ENCODE results near the gene C9. TPM values are rescaled to one million over a fixed set of nuclear protein-coding genes. Genes with fewer than 3 reads are reported as not detected.

The C9 gene
- total and polyA plus RNA-seq, 4 donors, result 128 to 3,238 (median 748) TPM

- Histone ChIP-seq H3K27ac (ENCODE audit: low read depth in 1 of 2, low read length in 2 of 2) (peak overlapping the region in 1 of 2 donors; percentile 13), H3K9me3 (ENCODE audit: control insufficient read depth in 4 of 4, low read length in 3 of 4) (no peaks in the 10 kb centered on the region), H3K27me3 (ENCODE audit: control insufficient read depth in 4 of 4, insufficient read depth in 4 of 4, low read length in 3 of 4) (no peaks in the 10 kb centered on the region), H3K4me1 (ENCODE audit: control insufficient read depth in 4 of 4, insufficient read depth in 4 of 4, low read length in 3 of 4) (peaks cover 3 to 10% (median 5%) of the 10 kb centered on the region in 4 donors), H3K4me3 (ENCODE audit: low read depth in 1 of 3, low read length in 3 of 3) (no peak overlapping the region), H3K9ac (ENCODE audit: low read depth in 1 of 2, low read length in 2 of 2) (no peak overlapping the region), H3K36me3 (ENCODE audit: control insufficient read depth in 4 of 4, insufficient read depth in 3 of 4, low read depth in 1 of 4, low read length in 3 of 4) (no peaks in the 10 kb centered on the region)
- peak in 1 of 2 donors; percentile 38 for TF ChIP-seq HNF4A (conservative IDR thresholded peaks at IDR 0.05)
- TF ChIP-seq ATF3 (IDR thresholded peaks at IDR 0.05), result no peak
- no peak for TF ChIP-seq HNF4G (IDR thresholded peaks at IDR 0.05)
- no peak for TF ChIP-seq GABPA (IDR thresholded peaks at IDR 0.05 in 1 of 2, conservative IDR thresholded peaks at IDR 0.05 in 1 of 2)
- TF ChIP-seq FOXA1 (IDR thresholded peaks at IDR 0.05), result no peak
- TF ChIP-seq EGR1 (IDR thresholded peaks at IDR 0.05; ENCODE audit: low read depth in 2 of 2), result no peak
- no peak for TF ChIP-seq FOXA2 (IDR thresholded peaks at IDR 0.05)
- no peak for TF ChIP-seq MAX (IDR thresholded peaks at IDR 0.05)
- TF ChIP-seq TAF1 (conservative IDR thresholded peaks at IDR 0.05), result no peak
- TF ChIP-seq RAD21 (IDR thresholded peaks at IDR 0.05), result no peak
- TF ChIP-seq YY1 (IDR thresholded peaks at IDR 0.05), result no peak
- TF ChIP-seq, protein P1, sequence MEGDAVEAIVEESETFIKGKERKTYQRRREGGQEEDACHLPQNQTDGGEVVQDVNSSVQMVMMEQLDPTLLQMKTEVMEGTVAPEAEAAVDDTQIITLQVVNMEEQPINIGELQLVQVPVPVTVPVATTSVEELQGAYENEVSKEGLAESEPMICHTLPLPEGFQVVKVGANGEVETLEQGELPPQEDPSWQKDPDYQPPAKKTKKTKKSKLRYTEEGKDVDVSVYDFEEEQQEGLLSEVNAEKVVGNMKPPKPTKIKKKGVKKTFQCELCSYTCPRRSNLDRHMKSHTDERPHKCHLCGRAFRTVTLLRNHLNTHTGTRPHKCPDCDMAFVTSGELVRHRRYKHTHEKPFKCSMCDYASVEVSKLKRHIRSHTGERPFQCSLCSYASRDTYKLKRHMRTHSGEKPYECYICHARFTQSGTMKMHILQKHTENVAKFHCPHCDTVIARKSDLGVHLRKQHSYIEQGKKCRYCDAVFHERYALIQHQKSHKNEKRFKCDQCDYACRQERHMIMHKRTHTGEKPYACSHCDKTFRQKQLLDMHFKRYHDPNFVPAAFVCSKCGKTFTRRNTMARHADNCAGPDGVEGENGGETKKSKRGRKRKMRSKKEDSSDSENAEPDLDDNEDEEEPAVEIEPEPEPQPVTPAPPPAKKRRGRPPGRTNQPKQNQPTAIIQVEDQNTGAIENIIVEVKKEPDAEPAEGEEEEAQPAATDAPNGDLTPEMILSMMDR (IDR thresholded peaks at IDR 0.05; ENCODE audit: low read depth, low read length, missing input control), result no peak
- TF ChIP-seq REST (IDR thresholded peaks at IDR 0.05), result peak; percentile 91
- no peak for TF ChIP-seq JUND (IDR thresholded peaks at IDR 0.05)
- TF ChIP-seq, protein P2, sequence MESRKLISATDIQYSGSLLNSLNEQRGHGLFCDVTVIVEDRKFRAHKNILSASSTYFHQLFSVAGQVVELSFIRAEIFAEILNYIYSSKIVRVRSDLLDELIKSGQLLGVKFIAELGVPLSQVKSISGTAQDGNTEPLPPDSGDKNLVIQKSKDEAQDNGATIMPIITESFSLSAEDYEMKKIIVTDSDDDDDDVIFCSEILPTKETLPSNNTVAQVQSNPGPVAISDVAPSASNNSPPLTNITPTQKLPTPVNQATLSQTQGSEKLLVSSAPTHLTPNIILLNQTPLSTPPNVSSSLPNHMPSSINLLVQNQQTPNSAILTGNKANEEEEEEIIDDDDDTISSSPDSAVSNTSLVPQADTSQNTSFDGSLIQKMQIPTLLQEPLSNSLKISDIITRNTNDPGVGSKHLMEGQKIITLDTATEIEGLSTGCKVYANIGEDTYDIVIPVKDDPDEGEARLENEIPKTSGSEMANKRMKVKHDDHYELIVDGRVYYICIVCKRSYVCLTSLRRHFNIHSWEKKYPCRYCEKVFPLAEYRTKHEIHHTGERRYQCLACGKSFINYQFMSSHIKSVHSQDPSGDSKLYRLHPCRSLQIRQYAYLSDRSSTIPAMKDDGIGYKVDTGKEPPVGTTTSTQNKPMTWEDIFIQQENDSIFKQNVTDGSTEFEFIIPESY (IDR thresholded peaks at IDR 0.05), result no peak
- no peak for TF ChIP-seq RXRA (IDR thresholded peaks at IDR 0.05)
- no peak for TF ChIP-seq SP1 (IDR thresholded peaks at IDR 0.05)
- TF ChIP-seq NR2F2 (IDR thresholded peaks at IDR 0.05), result peak; percentile 83
- WGBS, result 29% methylated on average over 5 of the region's 5 CpGs
- DNase-seq (ENCODE audit: low spot score), result no peak
Observed at GRCh38 chr5:39400713-39401578, 36.7 kb upstream of the C9 start.

All from liver (tissue), 9 donors.